Stimulated activated CD4-positive, alpha-beta T cell treated with anti-CD3 and anti-CD28 coated beads, TNF-alpha, amount 100 ng/mL, for 48 hours (primary cell): ENCODE results near the gene TRAPPC3L.
"Not testable (repeated sequence)": the region's sequence is repeated elsewhere in the genome, so short reads cannot be mapped to it uniquely, and the experiment has no call there.

Experiments used
- DNase-seq, 3 donors: peaks; one replicate each; pipeline ENCODE4 v3.0.0-alpha.2; 2020; ENCODE audit warnings: low read depth in 3 of 3

TRAPPC3L gene

DNA sequence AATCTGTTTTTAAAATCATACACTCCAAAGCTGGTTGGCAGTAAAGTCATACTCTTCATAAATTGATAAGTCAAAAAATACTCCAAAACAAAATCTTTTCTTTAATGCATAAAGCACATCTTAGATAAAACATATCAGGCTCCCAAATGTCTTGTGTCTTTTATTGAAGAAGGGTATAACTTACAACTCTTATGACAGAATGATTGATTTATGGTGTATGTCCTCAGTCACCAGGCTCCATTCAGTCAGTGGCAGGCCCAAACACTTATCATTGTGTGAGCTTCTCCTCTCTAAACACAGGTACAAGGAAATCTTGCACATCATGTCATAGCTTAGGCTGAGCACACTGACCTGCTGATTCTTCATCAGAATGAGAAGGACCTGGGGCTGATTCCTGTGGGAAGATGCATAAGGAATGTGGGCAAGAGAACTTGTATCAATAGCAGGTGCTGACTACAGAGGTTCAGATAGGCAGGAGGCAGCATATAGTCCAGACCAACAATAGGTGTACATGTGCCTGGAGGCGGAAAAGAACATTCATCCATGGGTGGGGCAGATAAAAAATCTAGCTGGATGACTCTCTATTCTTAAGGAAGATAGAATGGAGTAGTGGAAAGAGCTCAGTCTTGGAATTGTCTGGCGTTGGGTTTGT lies 32.1 kb downstream of the TRAPPC3L start:
- DNase-seq, result no peak

- DNase-seq, result no peak
These were observed 32.8 kb downstream of the TRAPPC3L start for GRCh38 chr6:116512734-116513133.

DNA sequence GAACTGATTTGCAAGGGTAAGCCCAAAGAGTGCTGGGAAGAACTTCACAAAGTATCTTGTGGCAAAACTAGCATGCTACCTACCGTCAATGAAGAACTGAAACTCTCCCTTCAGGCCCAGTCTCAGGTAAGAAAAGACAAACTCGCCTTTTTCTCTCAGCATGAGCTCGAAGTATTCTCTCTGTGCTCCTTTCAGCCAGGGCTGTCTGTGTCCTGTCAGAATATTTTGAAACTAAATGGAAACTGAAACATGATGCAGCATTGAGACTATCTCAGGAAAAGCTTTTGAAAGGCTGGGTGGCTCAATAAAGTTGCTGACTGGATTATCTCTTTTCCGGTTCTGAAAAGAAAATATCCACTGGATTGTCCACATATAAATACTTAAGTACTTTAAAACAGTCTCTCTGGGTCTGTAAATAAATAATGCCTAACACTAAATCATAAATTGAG lies 33.3 kb downstream of the TRAPPC3L start:
- DNase-seq, result no peak

GRCh38 chr6:116511424-116512110 lies 33.9 kb downstream of the TRAPPC3L start, which contains the start of gene CALHM5:
Gene CALHM5, plus strand, starts transcription at chr6:116511639. Its CDS starts 58 bp downstream, at chr6:116511697.
- no peak for DNase-seq

- DNase-seq, result no peak
These were observed 37.0 kb downstream of the TRAPPC3L start for GRCh38 chr6:116508527-116508926.

- no peak for DNase-seq
These were observed 38.2 kb downstream of the TRAPPC3L start for GRCh38 chr6:116507324-116507723.

DNA sequence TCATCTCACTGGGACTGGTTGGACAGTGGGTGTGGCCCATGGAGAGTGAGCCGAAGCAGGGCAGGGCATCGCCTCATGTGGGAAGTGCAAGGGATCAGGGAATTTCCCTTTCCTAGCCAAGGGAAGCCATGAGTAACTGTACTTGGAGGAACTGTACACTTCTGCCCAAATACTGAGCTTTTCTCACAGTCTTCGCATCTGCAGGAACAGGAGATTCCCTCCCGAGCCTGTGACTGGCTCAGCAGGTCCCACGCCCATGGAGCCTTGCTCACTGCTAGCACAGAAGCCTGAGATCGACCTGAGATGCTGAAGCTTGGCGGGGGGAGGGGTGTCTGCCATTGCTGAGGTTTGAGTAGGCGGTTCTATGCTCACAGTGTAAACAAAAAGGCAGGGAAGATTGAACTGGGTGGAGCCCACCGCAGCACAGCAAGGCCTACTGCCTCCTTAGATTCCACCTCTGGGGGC lies 44.5 kb downstream of the TRAPPC3L start:
- no peak for DNase-seq

- no peak for DNase-seq
These were observed 48.3 kb downstream of the TRAPPC3L start for GRCh38 chr6:116497113-116497676.

DNA sequence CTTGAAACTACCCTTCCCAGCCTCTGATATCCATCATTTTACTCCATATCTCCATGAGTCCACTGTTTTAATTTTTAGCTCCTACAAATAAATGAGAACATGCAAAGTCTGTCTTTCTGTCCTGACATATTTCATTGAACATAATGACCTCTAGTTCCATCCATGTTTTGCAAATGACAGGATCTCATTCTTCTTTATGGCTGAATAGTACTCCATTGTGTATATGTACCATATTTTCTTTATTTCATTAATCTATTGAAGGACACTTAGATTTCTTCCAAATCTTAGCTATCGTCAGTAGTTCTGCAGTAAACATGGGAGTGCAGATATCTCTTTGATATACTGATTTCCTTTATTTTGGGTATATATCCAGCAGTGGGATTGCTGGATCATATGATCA lies 50.3 kb downstream of the TRAPPC3L start:
- DNase-seq, result not testable (repeated sequence)

DNA sequence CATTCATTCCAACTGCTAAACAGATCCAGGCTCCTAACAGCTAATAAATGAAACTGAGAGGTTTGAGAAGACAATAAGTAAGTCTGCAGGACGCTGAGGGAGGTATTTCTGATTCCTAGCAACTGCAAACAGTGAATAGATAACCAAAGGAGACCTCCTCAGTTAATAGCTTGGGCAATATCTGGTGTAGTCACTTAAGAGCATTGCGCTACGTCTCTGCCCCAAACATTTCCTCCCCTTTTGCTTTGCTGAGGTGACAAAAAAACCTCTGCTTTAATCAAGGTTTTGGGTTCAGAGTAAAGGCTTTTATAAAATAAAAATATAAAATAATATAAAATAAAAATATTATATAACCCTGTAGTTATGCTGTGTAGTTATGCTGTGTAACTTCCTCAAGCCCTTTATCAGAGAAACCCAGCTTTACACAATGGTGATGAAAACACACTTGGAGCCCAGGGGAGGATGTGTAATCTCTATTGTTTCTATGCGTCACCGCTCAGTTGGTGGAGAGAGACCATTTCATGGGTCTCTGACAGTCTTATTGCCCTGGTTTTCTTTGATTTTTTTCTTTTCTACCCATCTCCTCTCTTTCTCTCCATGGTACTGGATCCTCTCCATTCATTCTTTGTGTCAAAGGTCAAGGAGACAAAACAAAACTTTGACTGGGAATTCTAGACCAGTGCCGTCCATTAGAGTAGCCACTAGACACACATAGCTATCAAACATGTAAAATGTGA lies 53.0 kb downstream of the TRAPPC3L start:
- DNase-seq, result no peak

DNA sequence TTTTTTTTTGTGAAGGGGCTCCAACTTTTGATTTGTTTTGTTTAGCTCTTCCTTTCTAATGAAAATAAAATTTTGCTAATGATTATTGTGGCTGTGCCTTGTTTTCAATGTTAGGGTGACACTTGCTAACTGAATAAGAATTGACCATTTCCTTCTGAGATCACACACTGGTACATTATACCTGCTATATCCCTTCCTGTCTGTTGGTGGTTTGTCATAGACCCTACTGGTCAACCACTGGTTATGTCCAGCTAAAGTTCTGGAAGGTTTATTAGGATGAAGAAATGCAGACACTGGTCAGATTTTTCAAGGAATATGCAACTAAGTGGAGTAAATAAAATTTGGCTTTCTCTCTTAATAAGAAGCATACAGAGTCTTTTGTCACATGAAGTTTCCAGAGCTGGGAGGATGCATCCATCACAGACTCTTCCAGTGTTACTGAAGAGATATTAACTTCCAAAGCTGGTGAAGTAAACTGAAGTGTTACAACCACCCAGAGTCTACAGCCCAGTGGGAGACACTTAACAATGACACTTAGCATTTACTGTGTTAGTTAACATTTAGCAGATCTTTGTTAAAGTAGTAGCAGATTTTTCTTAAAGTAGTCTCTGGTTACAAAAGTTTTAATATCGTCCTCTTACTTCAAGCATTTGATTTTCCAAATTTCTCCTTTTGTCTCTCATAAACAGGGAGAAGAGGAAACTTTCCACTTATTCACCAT lies 53.7 kb downstream of the TRAPPC3L start:
- DNase-seq, result no peak

GRCh38 chr6:116485559-116486184 lies 59.8 kb downstream of the TRAPPC3L start:
- DNase-seq, result no peak

GRCh38 chr6:116483616-116484015 lies 61.9 kb downstream of the TRAPPC3L start:
- DNase-seq, result no peak

- DNase-seq, result no peak
These were observed 62.7 kb downstream of the TRAPPC3L start for GRCh38 chr6:116482780-116483179.

DNA sequence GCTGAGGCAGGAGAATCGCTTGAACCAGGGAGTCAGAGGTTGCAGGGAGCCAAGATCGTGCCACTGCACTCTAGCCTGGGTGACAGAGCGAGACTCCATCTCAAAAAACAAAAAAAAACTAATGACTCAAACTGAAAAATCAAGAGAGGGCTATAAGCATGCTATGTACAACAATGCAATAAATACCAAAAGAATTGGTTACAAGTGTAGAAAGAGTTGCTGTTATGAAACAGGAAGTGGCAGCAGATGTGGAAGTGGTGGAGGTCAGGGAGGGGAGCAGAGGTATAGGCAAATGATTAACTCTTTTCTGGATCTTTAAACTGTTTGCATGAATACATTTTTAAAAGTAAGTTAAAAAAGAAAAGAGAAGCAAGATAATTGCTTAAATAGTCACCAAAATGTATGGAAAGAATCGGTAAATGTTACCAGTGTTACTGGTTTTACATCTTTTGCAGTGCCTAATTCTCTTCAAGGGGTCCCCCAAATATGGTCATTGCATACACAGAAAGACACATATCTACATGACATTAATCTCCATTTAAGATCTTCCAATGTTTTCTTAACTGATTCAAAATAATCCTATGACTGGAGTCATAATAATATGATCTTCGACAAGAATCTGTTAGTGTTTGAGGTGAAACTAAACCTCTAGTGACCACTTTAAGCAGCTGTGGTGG lies 69.3 kb downstream of the TRAPPC3L start:
- no peak for DNase-seq

DNA sequence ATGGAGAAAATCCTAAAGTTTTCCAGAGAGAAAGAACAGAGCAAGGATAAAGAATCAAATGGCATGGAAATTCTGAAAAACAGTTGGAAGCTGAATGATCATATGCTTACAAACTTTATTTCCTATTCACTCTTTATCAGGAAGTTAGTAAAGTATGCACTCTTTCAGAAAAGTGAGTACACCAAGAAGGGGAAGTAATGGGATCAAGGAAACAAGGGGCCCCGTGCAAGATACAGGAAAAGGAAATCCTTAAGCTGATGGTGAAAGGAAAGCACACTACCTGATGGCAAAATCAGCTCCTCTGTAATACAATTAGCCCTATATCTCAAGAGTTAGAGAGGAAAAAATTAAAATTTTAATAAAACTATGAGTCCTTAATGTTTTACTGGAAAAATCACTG lies 70.3 kb downstream of the TRAPPC3L start:
- DNase-seq, result no peak

DNA sequence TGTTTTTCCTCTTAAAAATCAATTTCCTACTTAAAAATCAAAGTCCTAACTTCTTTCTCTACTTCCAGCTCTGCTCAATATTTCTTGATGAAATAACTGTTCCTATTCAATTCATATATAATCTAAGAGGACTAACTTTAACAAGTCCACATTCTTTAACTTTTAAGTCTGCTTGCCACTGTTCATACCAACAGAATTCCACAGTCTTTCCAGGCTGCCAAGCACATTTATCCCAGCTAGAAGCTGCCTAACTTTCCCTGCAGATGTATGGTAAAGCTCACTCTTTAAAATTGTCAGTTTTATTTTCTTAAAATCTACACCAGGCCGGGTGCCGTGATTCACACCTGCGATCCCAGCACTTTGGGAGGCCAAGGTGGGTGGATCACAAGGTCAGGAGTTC lies 72.8 kb downstream of the TRAPPC3L start:
- DNase-seq, result no peak

DNA sequence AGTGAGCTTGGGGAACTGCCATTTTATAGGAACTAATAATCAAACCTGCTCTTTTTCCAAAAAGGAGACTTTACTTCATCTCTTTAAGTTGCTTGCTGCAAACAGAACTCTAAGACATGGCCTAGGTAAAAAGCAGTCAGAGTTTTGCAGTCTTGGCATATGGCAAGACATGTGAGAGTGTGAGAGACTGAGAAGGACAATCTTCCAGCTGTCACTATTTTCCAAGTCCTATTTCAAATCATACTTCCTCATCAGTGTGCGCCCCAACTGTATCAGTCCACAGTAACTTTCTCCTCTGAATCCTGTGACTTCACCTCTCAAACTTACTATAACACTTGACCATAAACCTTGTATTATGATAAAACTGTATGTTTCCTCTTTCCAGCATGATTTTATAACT lies 74.0 kb downstream of the TRAPPC3L start:
- DNase-seq, result no peak

GRCh38 chr6:116468293-116468692 lies 77.2 kb downstream of the TRAPPC3L start:
- no peak for DNase-seq

DNA sequence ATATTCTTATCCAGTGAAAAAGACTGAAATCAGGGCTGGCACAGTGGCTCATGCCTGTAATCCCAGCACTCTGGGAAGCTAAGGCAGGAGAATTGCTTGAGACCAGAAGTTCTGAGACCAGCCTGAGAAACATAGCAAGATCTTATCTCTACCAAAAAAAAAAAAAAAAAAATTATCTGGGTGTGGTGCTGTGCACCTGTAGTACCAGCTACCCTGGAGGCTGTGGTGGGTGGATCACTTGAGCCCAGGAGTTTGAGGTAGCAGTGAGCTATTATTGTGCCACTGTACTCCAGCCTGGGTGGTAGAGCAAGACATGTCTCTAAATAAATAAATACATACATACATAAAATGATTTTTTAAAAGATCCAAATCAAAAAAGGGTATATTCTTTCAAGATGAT lies 78.0 kb downstream of the TRAPPC3L start:
- DNase-seq, result no peak

DNA sequence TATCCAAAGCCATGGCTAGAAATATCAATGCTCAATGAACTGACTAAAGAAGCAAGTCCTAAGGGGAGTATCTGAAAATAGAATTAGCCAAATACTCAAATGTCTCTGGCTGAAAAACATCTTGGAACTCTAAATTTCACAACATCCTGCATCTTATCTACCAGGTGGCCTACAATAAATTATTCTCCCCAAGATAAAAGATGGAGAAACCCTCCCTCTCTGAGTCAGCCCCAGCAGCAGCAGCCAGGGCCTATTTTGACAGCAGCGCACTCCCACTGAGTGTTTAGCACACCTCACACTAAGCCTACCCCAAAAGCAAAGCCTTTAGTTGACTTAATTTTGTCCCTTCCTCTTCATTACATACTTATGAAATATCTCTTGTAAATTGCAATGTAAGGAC lies 78.4 kb downstream of the TRAPPC3L start:
- no peak for DNase-seq
